T-helper 2 cell (primary cell): ENCODE measurements around the gene SAMD4A.
"Not testable (repeated sequence)": the region's sequence is repeated elsewhere in the genome, so short reads cannot be mapped to it uniquely, and the experiment has no call there.

Experiments used
- DNase-seq, 5 experiments: peaks; one replicate each; pipeline versions ENCODE4 v3.0.0 to v3.0.0-alpha.2; 2012 to 2022

SAMD4A gene

GRCh38 chr14:54784657-54785056 lies 217.7 kb downstream of the SAMD4A start:
- DNase-seq = no peak

- no peak for DNase-seq
Observed at GRCh38 chr14:54785136-54785777, 218.3 kb downstream of the SAMD4A start.

- DNase-seq = no peak
Observed at GRCh38 chr14:54785778-54786770, 219.1 kb downstream of the SAMD4A start.

- DNase-seq = no peak
Observed at GRCh38 chr14:54786838-54787237, 219.9 kb downstream of the SAMD4A start.

- DNase-seq = no peak
Observed at GRCh38 chr14:54787261-54787660, 220.3 kb downstream of the SAMD4A start.

- DNase-seq = no peak
Observed at GRCh38 chr14:54788701-54789100, 221.8 kb downstream of the SAMD4A start.

GRCh38 chr14:54789166-54789565 lies 222.2 kb downstream of the SAMD4A start:
- DNase-seq = no peak

- no peak for DNase-seq
Observed at GRCh38 chr14:54789781-54790480, 223.0 kb downstream of the SAMD4A start.

GRCh38 chr14:54791001-54791400 lies 224.1 kb downstream of the SAMD4A start:
- DNase-seq = no peak

GRCh38 chr14:54792288-54792687 lies 225.4 kb downstream of the SAMD4A start:
- no peak for DNase-seq

GRCh38 chr14:54794159-54794558 lies 227.2 kb downstream of the SAMD4A start:
- no peak for DNase-seq

GRCh38 chr14:54794796-54795195 lies 227.9 kb downstream of the SAMD4A start:
- no peak for DNase-seq

- no peak for DNase-seq
Observed at GRCh38 chr14:54796961-54797360, 230.0 kb downstream of the SAMD4A start.

GRCh38 chr14:54797556-54797955 lies 230.6 kb downstream of the SAMD4A start:
- DNase-seq = no peak

- no peak for DNase-seq
Observed at GRCh38 chr14:54797986-54798385, 231.1 kb downstream of the SAMD4A start.

- no peak for DNase-seq
Observed at GRCh38 chr14:54798465-54799124, 231.7 kb downstream of the SAMD4A start.

GRCh38 chr14:54801482-54801881 lies 234.6 kb downstream of the SAMD4A start:
- DNase-seq = not testable (repeated sequence)

GRCh38 chr14:54803396-54803795 lies 236.5 kb downstream of the SAMD4A start:
- peak in 1 of 5 experiments; percentile 10 for DNase-seq

GRCh38 chr14:54803926-54804537 lies 237.1 kb downstream of the SAMD4A start:
- no peak for DNase-seq

GRCh38 chr14:54804538-54805041 lies 237.7 kb downstream of the SAMD4A start:
- DNase-seq = no peak

- no peak for DNase-seq
Observed at GRCh38 chr14:54805070-54805444, 238.1 kb downstream of the SAMD4A start.
